SK-N-MC (cell line): Measurements from ENCODE around the gene NTRK2.

Experiments used
- EZH2 ChIP-seq: fragments of 200-600 bp; sonication (generic); IDR thresholded peaks from one replicate; pipeline ENCODE4 v1.6.1; 2017; ENCODE audit warnings: antibody characterized with exemption
- FOXP2 ChIP-seq: optimal IDR thresholded peaks from 2 replicates; pipeline ENCODE3; 2011; ENCODE audit warnings: mild to moderate bottlenecking, moderate library complexity; ENCODE audit not compliant: insufficient read depth; ENCODE audit errors: extremely low read length, control extremely low read depth
- POLR2AphosphoS5 ChIP-seq: IDR thresholded peaks from 2 replicates; pipeline ENCODE4 v1.6.1; 2012; ENCODE audit warnings: mild to moderate bottlenecking, low read depth, low read length, borderline replicate concordance

- no peak for TF ChIP-seq EZH2
- no peak for TF ChIP-seq POLR2AphosphoS5
- TF ChIP-seq FOXP2, result no peak
Measured at GRCh38 chr9:84736081-84736480, 66.6 kb downstream of the NTRK2 start.
